ENCODE results near the gene CELF4. TPM values are rescaled to one million over a fixed set of nuclear protein-coding genes. Genes with fewer than 3 reads are reported as not detected.

CELF4 gene
- total RNA-seq, 1 experiment from 2014 or later = 0.11 TPM

DNA sequence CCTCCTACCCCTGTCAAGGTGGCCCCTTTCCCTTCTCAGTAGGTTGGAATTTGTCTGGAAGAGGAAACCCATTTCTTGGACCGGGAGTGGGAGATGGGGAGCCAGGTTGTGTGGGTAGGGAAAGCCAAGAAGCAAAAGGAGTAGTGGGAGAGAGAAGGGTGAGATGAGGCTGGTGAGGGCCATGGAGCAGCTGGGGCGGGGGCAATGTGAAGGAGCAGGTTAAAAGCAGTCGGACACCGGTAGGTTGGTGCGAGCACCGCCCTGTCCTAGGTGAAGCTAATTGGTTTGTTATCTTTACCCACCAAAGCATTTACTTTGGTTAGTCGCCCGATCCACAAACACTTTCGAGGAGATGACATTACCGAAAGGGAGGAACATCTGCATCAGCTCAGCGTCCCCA lies 306.8 kb downstream of the CELF4 start:
- POLR2A ChIA-PET = no interaction called here
- peaks cover 4% of the 10 kb centered on the region for H3K27me3 Mint-ChIP-seq (ENCODE audit: insufficient read depth, unreplicated experiment)
- Histone ChIP-seq H3K4me1 (no peaks in the 10 kb centered on the region), H3K9me3 (no peaks in the 10 kb centered on the region), H3K4me3 (ENCODE audit: low read depth, low read length) (no peak overlapping the region), H3K27me3 (replicated peaks; ENCODE audit: control insufficient read depth, insufficient read depth, low read length) (no peaks in the 10 kb centered on the region), H3K36me3 (ENCODE audit: control insufficient read depth, insufficient read depth, low read length) (no peaks in the 10 kb centered on the region)
- H3K9me3 Mint-ChIP-seq (ENCODE audit: unreplicated experiment) = no peaks in the 10 kb centered on the region
- intact Hi-C loops (cut with micrococcal nuclease; ENCODE audit: unreplicated experiment) = loop anchor here (5.0 kb wide), 1 partner anchor 242 kb away; no protein-coding TSS in a partner anchor
- no peaks in the 10 kb centered on the region for H3K36me3 Mint-ChIP-seq (ENCODE audit: insufficient read depth, unreplicated experiment)
- BruUV-seq (replicated peaks) = no TSS peak
- CTCF ChIA-PET = no interaction called here
- TF ChIP-seq CTCF (IDR thresholded peaks at IDR 0.05; ENCODE audit: insufficient read depth in 1 of 2, low read depth in 1 of 2, low read length in 1 of 2, severe bottlenecking in 1 of 2, unreplicated experiment in 1 of 2) = no peak
- no peak overlapping the region for H3K27ac Mint-ChIP-seq (ENCODE audit: unreplicated experiment)
- H3K4me1 Mint-ChIP-seq (ENCODE audit: low read depth, unreplicated experiment) = no peaks in the 10 kb centered on the region
- no peak overlapping the region for H3K4me3 Mint-ChIP-seq (ENCODE audit: unreplicated experiment)
- no peak for DNase-seq

DNA sequence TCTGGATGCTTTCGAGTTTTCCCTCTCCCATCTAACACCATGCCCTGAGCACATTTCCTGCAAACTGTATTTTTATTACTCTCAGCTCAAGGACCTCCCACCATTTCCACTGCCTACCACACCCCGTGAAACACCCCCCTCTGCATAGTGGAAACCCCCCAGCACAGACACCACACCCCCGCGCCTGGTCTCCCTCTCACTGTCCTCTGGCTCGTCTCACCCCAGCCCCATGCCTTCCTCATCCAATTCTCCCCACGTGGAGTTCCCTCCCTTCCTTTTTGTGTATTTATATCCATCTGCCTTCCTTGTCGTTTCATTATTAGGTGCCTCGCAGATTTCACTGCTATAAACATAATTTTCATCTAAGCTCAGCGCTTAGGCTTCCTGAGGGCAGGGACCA lies 307.5 kb downstream of the CELF4 start:
- Histone ChIP-seq H3K4me3 (ENCODE audit: low read depth, low read length) (no peak overlapping the region), H3K27me3 (replicated peaks; ENCODE audit: control insufficient read depth, insufficient read depth, low read length) (no peaks in the 10 kb centered on the region), H3K4me1 (no peaks in the 10 kb centered on the region), H3K9me3 (no peaks in the 10 kb centered on the region), H3K36me3 (ENCODE audit: control insufficient read depth, insufficient read depth, low read length) (no peaks in the 10 kb centered on the region)
- BruUV-seq (replicated peaks) = no TSS peak
- Mint-ChIP-seq H3K36me3 (ENCODE audit: insufficient read depth, unreplicated experiment) (no peaks in the 10 kb centered on the region), H3K27me3 (ENCODE audit: insufficient read depth, unreplicated experiment) (peaks cover 3% of the 10 kb centered on the region), H3K4me1 (ENCODE audit: low read depth, unreplicated experiment) (no peaks in the 10 kb centered on the region), H3K27ac (ENCODE audit: unreplicated experiment) (no peak overlapping the region), H3K4me3 (ENCODE audit: unreplicated experiment) (no peak overlapping the region), H3K9me3 (ENCODE audit: unreplicated experiment) (no peaks in the 10 kb centered on the region)
- CTCF ChIA-PET = no interaction called here
- intact Hi-C loops (cut with micrococcal nuclease; ENCODE audit: unreplicated experiment) = loop anchor here (5.0 kb wide), 1 partner anchor 241 kb away; no protein-coding TSS in a partner anchor
- no peak for DNase-seq
- no peak for TF ChIP-seq CTCF (IDR thresholded peaks at IDR 0.05; ENCODE audit: insufficient read depth in 1 of 2, low read depth in 1 of 2, low read length in 1 of 2, severe bottlenecking in 1 of 2, unreplicated experiment in 1 of 2)
- POLR2A ChIA-PET = no interaction called here

DNA sequence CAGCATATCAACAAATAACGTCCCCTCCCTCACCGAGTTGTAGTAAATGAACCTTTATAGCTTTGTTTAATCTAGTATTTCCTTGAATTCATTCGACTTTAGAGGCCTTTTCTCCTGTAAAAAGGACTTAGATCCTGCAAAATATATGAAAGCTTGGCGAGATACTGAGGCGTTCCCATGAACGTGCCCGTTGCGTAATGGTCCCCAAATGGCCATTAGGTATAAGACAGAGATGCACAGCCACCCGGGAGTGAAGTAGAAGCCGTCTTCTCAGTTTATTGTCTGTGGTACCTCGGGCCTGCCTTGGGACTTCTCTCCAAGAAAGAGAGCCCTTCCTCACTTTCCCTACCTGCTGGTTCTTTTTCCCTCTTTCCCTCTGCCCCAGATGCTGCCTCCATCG lies 310.6 kb downstream of the CELF4 start:
- POLR2A ChIA-PET = no interaction called here
- no TSS peak for BruUV-seq (replicated peaks)

More for the DNA sequence above, 310.6 kb downstream of the CELF4 start:
- no peak for TF ChIP-seq CTCF (IDR thresholded peaks at IDR 0.05; ENCODE audit: insufficient read depth in 1 of 2, low read depth in 1 of 2, low read length in 1 of 2, severe bottlenecking in 1 of 2, unreplicated experiment in 1 of 2)
- CTCF ChIA-PET = no interaction called here
- no peaks in the 10 kb centered on the region for H3K36me3 Mint-ChIP-seq (ENCODE audit: insufficient read depth, unreplicated experiment)
- peak overlapping the region; percentile 64 for H3K4me3 Mint-ChIP-seq (ENCODE audit: unreplicated experiment)
- H3K4me1 Mint-ChIP-seq (ENCODE audit: low read depth, unreplicated experiment) = no peaks in the 10 kb centered on the region
- H3K27me3 Mint-ChIP-seq (ENCODE audit: insufficient read depth, unreplicated experiment) = peaks cover 3% of the 10 kb centered on the region
- Histone ChIP-seq H3K27me3 (replicated peaks; ENCODE audit: control insufficient read depth, insufficient read depth, low read length) (no peaks in the 10 kb centered on the region), H3K36me3 (ENCODE audit: control insufficient read depth, insufficient read depth, low read length) (no peaks in the 10 kb centered on the region), H3K9me3 (no peaks in the 10 kb centered on the region), H3K4me1 (no peaks in the 10 kb centered on the region), H3K4me3 (ENCODE audit: low read depth, low read length) (no peak overlapping the region)
- H3K27ac Mint-ChIP-seq (ENCODE audit: unreplicated experiment) = no peak overlapping the region
- no peak for DNase-seq
- no peaks in the 10 kb centered on the region for H3K9me3 Mint-ChIP-seq (ENCODE audit: unreplicated experiment)
- intact Hi-C loops (cut with micrococcal nuclease; ENCODE audit: unreplicated experiment) = loop anchor here (5.0 kb wide), 1 partner anchor 238 kb away; no protein-coding TSS in a partner anchor
